Effector CD4-positive, alpha-beta T cell (primary cell): ENCODE measurements around the gene GM2A.
"Not testable (repeated sequence)": the region's sequence is repeated elsewhere in the genome, so short reads cannot be mapped to it uniquely, and the experiment has no call there.

Experiments used
- DNase-seq: peaks from one replicate; pipeline ENCODE4 v3.0.0-alpha.2; 2020

GM2A gene

GRCh38 chr5:151254556-151254955 lies 1.6 kb downstream of the GM2A start:
- no peak for DNase-seq

GRCh38 chr5:151254990-151255389 lies 2.0 kb downstream of the GM2A start:
- not testable (repeated sequence) for DNase-seq

GRCh38 chr5:151255621-151256286 lies 2.8 kb downstream of the GM2A start:
- DNase-seq = no peak

- no peak for DNase-seq
Observed at GRCh38 chr5:151257731-151258181, 4.8 kb downstream of the GM2A start.

GRCh38 chr5:151258201-151258611 lies 5.2 kb downstream of the GM2A start:
- DNase-seq = no peak

DNA sequence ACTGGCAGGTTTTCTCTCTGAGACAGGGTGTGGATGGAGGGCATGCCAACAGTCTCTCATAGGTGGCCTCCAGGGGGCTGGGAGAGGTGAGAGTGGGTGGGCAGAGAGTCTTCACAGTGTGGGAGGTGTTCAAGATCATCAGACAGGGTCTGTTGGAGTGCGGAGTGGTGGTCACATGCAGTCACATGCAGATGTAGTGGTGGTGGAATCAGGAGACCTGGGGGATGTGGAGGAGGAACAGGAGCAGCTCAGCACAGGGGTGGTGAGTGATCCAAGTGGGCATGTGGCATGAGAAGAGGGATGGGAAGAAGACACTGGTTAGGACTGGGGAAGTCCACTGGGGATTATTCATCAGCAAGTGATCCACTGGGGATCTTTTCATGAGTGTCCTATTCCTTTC lies 5.8 kb downstream of the GM2A start:
- DNase-seq = no peak

DNA sequence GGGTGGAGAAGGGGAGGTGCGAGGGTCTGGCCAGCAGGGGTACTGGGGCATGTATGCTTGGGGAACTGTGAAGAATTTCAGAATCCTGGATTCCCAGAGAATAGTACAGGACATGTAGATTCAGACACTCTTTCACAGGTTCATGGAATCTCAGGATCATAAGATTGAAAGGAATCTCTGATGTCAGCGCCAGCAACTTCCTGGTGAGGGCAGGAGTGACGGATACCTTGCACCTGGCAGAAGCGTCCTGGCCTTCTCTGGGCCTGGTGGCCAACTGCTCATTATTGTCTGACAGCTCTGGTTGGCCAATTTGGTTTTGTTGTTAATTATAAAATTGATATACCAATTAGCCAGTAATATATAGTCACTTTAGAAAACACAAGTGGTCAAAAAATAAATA lies 6.9 kb downstream of the GM2A start:
- no peak for DNase-seq

DNA sequence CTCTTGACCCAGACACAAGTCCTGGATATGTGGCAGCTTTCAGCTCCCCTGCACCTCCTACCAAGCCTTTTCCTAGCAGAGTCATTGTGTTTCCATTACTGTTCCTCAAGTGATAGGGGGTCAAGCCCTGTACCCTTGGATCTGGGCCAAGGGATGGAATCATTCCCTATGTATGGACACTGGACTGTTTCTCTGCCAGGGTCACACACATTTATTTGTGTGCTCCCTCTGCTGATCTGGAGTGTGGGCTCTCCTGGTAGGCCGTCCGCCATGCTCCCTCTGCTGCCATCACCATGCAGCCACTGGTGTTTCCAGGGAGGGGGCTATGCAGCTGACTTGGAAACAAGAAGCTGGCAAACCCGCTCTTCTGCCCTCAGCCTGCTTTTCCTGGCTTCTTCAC lies 9.5 kb downstream of the GM2A start:
- no peak for DNase-seq

- DNase-seq = no peak
Observed at GRCh38 chr5:151264113-151264512, 11.1 kb downstream of the GM2A start.

DNA sequence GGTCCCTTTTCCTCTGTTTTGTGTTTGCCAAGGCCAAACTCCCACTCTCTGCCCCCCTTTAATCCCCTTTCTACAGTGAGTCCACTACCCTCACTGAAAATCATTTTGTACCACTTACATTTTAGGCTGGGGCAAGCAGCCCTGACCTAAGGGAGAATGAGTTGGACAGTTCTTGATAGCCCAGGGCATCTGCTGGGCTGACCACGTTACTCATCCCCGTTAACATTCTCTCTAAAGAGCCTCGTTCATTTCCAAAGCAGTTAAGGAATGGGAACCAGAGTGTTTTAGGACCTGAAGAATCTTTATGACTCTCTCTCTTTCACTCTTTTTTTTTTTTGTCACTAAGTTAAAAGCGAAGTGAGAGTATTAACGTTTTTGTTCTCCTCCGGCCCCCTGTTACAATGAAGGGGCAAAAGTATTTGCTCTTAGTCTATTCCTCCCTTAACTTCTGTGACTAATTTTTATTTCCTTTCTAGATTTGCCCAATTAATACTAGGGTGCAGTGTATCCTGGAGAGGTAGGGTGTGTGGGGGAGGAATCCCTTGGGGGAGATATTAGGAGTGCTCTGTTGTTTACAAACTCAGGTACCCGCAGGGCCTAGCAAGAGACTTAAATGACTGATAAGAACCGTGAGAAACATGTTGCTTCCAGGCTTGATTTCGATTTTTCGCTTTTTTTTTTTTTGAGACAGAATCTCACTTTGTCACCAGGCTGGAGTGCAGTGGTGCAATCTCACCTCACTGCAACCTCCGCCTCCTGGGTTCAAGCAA lies 14.7 kb downstream of the GM2A start:
- no peak for DNase-seq

DNA sequence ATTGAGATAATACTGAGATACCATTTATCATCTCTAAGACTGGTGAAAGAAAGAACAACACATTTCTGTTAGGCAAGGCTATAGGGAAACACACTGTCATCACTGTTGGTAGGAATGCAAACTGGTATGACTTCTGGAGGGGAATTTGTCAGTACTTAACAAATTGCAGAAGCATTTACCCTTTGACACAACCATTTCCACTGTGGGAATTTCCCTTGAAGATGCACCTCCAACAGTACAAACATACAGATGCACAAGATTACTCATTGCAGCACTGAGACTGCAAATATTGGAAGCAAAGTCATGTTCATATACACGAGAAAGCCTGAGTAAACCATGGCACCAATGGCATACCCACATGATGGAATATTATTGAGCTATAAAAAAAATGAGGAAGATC lies 17.6 kb downstream of the GM2A start:
- no peak for DNase-seq

- DNase-seq = no peak
Observed at GRCh38 chr5:151271336-151271735, 18.4 kb downstream of the GM2A start.

DNA sequence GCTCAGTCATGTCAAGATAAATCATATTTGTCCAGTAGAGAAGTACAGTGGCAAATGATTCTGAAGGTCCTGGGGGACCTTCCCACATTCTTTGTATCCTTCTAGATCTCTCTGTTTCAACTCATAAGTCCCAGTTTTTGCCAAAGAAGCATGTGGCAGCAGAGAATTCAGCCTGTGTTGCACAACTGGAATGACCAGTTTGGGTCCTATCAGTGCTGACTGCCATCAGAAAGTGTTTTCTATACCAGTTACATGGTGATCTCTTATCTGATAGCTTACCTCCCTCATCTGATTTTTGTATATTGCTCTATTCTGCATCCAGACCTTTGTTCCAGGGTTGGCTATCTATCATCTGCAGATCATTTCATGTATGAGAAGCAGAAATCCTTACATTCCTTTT lies 21.7 kb downstream of the GM2A start:
- DNase-seq = no peak

DNA sequence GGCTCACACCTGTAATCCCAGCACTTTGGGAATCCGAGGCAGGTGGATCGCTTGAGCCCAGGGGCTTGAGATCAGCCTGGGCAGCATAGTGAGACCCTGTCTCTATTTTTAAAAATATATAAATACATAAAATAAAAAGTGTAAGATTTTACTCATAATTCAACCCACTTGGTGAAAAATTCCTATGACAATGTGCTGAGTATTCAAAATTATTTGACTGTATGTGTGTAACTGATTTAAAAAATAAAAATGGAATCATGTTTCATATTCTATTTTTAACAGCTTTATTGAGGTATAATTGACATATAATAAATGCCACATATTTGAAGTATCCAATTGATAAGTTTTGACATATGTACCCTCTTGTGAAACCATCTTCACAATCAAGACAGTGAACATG lies 22.8 kb downstream of the GM2A start:
- DNase-seq = no peak

DNA sequence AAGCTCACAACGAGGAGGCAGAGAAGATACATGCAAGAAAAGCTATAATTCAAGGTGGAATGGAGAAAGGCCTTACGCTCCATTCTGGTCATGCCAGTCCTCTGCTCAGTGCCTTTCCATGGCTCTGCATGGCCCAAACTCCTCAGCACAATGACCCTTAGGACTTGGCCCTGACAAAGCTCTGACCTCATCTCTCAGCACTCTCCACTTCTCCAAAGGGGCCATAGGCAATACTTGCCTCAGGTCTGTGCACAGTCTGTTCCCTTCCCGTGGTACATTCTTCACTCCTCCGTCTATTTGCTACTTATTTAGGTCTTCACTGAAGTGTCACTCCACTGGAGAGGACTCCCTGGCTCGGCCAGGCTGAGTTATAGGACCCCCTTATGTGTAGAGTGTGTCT lies 25.9 kb downstream of the GM2A start:
- no peak for DNase-seq

GRCh38 chr5:151280443-151280842 lies 27.5 kb downstream of the GM2A start:
- DNase-seq = no peak

DNA sequence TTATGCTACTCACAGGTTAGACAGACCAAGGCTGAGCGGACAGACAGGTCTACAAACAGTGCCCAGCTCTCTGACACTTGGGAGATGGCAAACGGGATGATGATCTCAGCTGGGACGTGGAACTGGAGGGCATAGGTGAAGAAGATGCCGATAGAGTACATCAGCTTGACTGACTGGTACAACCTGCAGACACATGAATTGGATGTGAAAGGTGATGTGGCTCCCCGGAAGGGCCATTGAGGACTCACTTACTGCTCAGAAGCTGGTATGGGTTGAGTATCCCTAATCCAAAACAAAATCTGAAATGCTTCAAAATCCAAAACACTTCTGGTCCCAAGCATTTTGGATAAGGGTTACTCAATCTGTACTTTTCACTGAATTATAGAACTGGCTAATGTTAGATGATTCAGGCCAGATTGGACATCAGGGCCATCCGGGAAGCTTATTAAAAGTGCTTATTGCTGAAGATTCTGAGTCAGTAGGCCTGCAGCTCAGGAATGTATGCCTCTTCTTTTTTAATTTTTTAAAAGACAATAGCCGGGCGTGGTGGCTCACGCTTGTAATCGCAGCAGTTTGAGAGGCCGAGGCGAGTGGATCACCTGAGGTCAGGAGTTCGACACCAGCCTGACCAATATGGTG lies 28.1 kb downstream of the GM2A start:
- DNase-seq = no peak

- no peak for DNase-seq
Observed at GRCh38 chr5:151283120-151283825, 30.3 kb downstream of the GM2A start.

GRCh38 chr5:151284392-151284967 lies 31.5 kb downstream of the GM2A start:
- DNase-seq = no peak

DNA sequence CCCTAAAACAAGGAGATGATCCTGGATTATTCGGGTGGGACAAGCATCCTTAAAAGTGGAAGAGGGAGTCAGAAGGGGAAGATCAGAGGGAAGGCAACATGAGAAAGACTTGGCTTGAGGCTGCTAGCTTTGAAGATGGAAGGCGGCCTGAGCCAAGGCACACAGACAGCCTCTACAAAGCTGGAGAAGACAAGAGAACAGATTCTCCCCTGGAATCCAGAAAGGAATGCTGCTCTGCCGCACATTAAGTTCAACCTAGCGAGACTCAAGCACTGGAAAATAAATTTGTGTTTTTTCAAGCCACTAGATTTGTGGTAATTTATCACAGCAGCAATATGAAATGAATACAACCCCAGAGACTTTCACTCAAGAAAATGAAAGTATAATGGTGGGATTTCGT lies 32.7 kb downstream of the GM2A start:
- no peak for DNase-seq

- DNase-seq = no peak
Observed at GRCh38 chr5:151286246-151286645, 33.3 kb downstream of the GM2A start.

GRCh38 chr5:151288180-151288579 lies 35.2 kb downstream of the GM2A start:
- DNase-seq = no peak

DNA sequence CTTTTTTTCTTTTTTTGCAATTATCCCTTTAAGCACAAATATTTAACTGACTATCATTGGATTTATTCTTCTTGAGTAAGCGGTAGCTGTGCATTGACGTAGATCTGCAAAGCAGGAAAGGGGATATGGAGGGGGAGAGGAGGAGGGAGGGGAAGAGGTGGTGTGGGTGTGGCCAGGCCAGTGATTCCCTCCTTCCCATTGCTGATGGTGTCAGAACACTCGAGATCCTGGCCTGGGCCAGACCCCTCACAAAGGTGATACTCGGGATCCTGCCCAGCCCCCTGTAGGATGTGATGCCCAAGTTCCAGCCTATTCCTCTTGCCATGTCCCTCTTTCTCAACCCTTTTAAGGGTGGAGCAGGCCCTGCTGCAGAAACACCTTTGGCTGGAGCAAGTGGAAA lies 40.6 kb downstream of the GM2A start:
- DNase-seq = no peak
